ENCODE results near the gene PRKRA. TPM values are rescaled to one million over a fixed set of nuclear protein-coding genes. Genes with fewer than 3 reads are reported as not detected.
A peak's percentile ranks its signal among the peaks of the same experiment; 100 is the strongest.

Gene PRKRA
- total RNA-seq, 1 experiment from 2014 or later: 59.4 TPM

- intact Hi-C loops (cut with micrococcal nuclease; ENCODE audit: unreplicated experiment) (loop anchor here (2.0 to 5.0 kb wide), 2 partner anchors 27 to 44 kb away; partner anchors contain the start of genes PJVK and PRKRA), in situ Hi-C loops (cut with HindIII; ENCODE audit: low pct_unique_long_range_greater_than_20kb, low sequenced_read_pairs) (no loop called here)
- no TSS peak for BruUV-seq (replicated peaks)
- TF ChIP-seq SIN3A (IDR thresholded peaks at IDR 0.05; ENCODE audit: borderline replicate concordance, insufficient read depth, low read depth, low read length) (no peak), TCF7L2 (IDR thresholded peaks at IDR 0.05; ENCODE audit: low read depth, low read length) (no peak), CTCF (IDR thresholded peaks at IDR 0.05) (no peak), POLR2AphosphoS5 (IDR thresholded peaks at IDR 0.05; ENCODE audit: low read depth, low read length) (no peak), REST (IDR thresholded peaks at IDR 0.05; ENCODE audit: insufficient read depth in 1 of 2, low read depth in 2 of 2, low read length in 1 of 2) (no peak)
- Histone ChIP-seq H3K4me3 (ENCODE audit: low read depth in 2 of 2, low read length in 2 of 2) (peak overlapping the region; percentile 71 to 89), H3K27ac (ENCODE audit: low read length) (peak overlapping the region; percentile 81), H3K27me3 (ENCODE audit: control insufficient read depth, insufficient read depth, low read length) (no peaks in the 10 kb centered on the region), H3K36me3 (ENCODE audit: control insufficient read depth, insufficient read depth, low read length) (no peaks in the 10 kb centered on the region), H3K9me3 (ENCODE audit: control insufficient read depth, insufficient read depth, low read depth, low read length) (no peaks in the 10 kb centered on the region), H3K4me1 (ENCODE audit: control insufficient read depth, insufficient read depth, low read length) (peaks cover 25% of the 10 kb centered on the region)
- ChIA-PET CTCF (no interaction called here), POLR2A (no interaction called here)
- ATAC-seq: no peak
- no peak for DNase-seq (ENCODE audit: low read depth, low spot score)
These were observed 27.1 kb upstream of the PRKRA start for GRCh38 chr2:178478130-178478438.

GRCh38 chr2:178477443-178478129 lies 26.6 kb upstream of the PRKRA start:
- CTCF ChIA-PET: no interaction called here
- intact Hi-C loops (cut with micrococcal nuclease; ENCODE audit: unreplicated experiment) (loop anchor here (2.0 to 5.0 kb wide), 2 partner anchors 27 to 45 kb away; partner anchors contain the start of genes PJVK and PRKRA), in situ Hi-C loops (cut with HindIII; ENCODE audit: low pct_unique_long_range_greater_than_20kb, low sequenced_read_pairs) (no loop called here)
- Histone ChIP-seq H3K4me3 (ENCODE audit: low read depth in 2 of 2, low read length in 2 of 2) (peak overlapping the region; percentile 71 to 89), H3K4me1 (ENCODE audit: control insufficient read depth, insufficient read depth, low read length) (peaks cover 25% of the 10 kb centered on the region), H3K36me3 (ENCODE audit: control insufficient read depth, insufficient read depth, low read length) (no peaks in the 10 kb centered on the region), H3K9me3 (ENCODE audit: control insufficient read depth, insufficient read depth, low read depth, low read length) (no peaks in the 10 kb centered on the region), H3K27ac (ENCODE audit: low read length) (no peak overlapping the region), H3K27me3 (ENCODE audit: control insufficient read depth, insufficient read depth, low read length) (no peaks in the 10 kb centered on the region)
- POLR2A ChIA-PET: no interaction called here
- no TSS peak for BruUV-seq (replicated peaks)
- no peak for TF ChIP-seq CTCF (IDR thresholded peaks at IDR 0.05)
- no peak for TF ChIP-seq TCF7L2 (IDR thresholded peaks at IDR 0.05; ENCODE audit: low read depth, low read length)
- TF ChIP-seq REST (IDR thresholded peaks at IDR 0.05; ENCODE audit: insufficient read depth in 1 of 2, low read depth in 2 of 2, low read length in 1 of 2): no peak
- TF ChIP-seq SIN3A (IDR thresholded peaks at IDR 0.05; ENCODE audit: borderline replicate concordance, insufficient read depth, low read depth, low read length): no peak
- no peak for TF ChIP-seq POLR2AphosphoS5 (IDR thresholded peaks at IDR 0.05; ENCODE audit: low read depth, low read length)
- no peak for DNase-seq (ENCODE audit: low read depth, low spot score)
- ATAC-seq: no peak

Data from Panc1 (cell line).